Measurements from ENCODE around the gene EPN2.

- no peak for TF ChIP-seq POLR2AphosphoS5 (IDR thresholded peaks at IDR 0.05; ENCODE audit: low read depth)
- TF ChIP-seq CTCF (conservative IDR thresholded peaks at IDR 0.05; ENCODE audit: low read depth in 2 of 2): no peak
- no peak for TF ChIP-seq EZH2 (IDR thresholded peaks at IDR 0.05; ENCODE audit: low read depth, unreplicated experiment)
- TF ChIP-seq CREB1 (CRISPR knock-in tag; IDR thresholded peaks at IDR 0.05; ENCODE audit: low read depth): no peak
- TF ChIP-seq NANOG (IDR thresholded peaks at IDR 0.05; ENCODE audit: borderline replicate concordance): no peak
- no peak for TF ChIP-seq JUNB (IDR thresholded peaks at IDR 0.05; ENCODE audit: unreplicated experiment)
- TF ChIP-seq ZNF331 (CRISPR knock-in tag; IDR thresholded peaks at IDR 0.05; ENCODE audit: low read depth): no peak
- TF ChIP-seq STAT1 (IDR thresholded peaks at IDR 0.05; ENCODE audit: unreplicated experiment): no peak
- TF ChIP-seq EZH2phosphoT487 (IDR thresholded peaks at IDR 0.05; ENCODE audit: unreplicated experiment): no peak
- TF ChIP-seq, protein P1, sequence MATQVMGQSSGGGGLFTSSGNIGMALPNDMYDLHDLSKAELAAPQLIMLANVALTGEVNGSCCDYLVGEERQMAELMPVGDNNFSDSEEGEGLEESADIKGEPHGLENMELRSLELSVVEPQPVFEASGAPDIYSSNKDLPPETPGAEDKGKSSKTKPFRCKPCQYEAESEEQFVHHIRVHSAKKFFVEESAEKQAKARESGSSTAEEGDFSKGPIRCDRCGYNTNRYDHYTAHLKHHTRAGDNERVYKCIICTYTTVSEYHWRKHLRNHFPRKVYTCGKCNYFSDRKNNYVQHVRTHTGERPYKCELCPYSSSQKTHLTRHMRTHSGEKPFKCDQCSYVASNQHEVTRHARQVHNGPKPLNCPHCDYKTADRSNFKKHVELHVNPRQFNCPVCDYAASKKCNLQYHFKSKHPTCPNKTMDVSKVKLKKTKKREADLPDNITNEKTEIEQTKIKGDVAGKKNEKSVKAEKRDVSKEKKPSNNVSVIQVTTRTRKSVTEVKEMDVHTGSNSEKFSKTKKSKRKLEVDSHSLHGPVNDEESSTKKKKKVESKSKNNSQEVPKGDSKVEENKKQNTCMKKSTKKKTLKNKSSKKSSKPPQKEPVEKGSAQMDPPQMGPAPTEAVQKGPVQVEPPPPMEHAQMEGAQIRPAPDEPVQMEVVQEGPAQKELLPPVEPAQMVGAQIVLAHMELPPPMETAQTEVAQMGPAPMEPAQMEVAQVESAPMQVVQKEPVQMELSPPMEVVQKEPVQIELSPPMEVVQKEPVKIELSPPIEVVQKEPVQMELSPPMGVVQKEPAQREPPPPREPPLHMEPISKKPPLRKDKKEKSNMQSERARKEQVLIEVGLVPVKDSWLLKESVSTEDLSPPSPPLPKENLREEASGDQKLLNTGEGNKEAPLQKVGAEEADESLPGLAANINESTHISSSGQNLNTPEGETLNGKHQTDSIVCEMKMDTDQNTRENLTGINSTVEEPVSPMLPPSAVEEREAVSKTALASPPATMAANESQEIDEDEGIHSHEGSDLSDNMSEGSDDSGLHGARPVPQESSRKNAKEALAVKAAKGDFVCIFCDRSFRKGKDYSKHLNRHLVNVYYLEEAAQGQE (IDR thresholded peaks at IDR 0.05; ENCODE audit: unreplicated experiment): no peak
- TF ChIP-seq ETS1 (IDR thresholded peaks at IDR 0.05): no peak
Observed at GRCh38 chr17:19335951-19336631, 98.9 kb downstream of the EPN2 start.
